DMS 273 (cell line): ENCODE measurements around the gene DCLK2.

ENCODE experiments used
- DNase-seq: peaks from one replicate; lab custom pipeline; 2025; ENCODE audit not compliant: unreplicated experiment; lab: John Stamatoyannopoulos, UW

The DCLK2 gene

DNA sequence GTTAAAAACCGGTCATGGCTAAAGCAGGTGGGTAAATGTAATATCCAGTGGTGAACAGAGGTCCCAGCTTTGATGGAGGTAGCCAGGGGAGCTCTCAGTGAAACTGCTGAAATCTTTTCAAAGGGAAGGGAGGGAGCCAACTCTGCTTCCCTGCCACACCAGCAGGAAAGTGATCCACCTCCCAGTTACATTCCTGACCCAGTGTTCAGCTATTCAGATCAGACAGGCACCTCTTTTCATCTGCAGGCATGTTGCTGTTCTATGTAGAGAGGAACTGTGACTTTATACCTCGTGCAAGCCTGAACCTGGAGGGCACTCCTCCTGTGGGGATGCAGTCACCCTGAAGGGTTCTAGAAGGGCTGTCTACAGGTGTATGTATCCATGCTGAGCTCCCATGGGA lies 37.6 kb downstream of the DCLK2 start:
- no peak for DNase-seq

DNA sequence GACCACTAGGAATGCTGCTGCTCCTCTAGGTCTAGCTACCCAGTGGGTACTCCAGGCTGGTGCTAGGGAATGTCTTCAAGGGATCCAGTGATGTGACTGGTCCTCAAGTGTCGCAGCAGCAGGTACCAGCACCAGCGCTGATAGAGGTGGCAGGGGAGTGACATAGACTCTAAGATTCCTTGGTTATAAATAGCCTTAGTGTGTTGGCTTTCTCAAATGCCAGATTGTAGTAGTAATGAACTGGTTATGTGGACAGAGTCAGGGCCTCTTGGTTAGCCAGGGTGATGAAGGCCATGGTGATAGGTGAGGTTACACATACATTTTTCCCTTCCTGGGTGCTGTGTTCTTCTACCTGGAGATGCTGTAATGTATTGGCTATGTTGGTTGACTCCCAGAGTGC lies 38.3 kb downstream of the DCLK2 start:
- DNase-seq: no peak

DNA sequence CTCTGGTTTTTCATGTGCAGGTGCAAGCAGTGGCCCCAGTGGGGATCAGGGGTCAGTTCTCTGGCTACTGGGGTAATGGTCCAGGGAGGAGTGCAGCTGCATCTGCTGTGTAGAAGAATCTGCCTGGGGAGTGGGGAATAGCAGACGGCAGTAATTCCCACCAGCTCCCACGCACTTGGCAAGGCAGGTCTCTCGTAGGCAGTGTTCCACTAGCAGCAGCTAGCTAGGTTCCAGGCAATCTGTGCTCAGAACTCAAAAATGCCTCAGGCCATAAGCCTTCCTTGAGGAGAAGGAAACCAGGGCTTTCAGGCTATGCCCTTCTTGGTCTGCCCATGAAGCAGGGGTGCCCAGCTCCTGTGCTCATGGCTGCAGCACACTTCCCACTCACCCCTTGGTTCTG lies 38.8 kb downstream of the DCLK2 start:
- peak; percentile 14 for DNase-seq

DNA sequence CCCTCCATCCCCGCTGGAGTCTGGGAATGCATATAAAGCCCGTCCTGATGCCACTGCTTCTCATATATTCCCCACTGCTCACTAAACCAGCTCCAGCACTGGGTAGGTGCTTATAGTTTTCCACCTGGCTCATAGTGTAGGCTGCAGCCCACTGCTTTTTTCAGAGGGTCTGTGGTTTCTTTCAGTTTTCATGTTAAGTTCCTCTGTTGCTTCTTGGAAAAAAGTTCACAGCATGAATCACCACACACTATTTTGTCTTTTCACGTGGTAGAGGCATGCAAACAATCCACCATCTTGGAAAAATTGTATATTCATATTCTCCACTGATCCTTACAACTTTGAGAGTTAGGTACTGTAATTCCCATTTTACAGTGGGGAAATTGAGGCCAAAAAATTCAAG lies 39.4 kb downstream of the DCLK2 start:
- no peak for DNase-seq

DNA sequence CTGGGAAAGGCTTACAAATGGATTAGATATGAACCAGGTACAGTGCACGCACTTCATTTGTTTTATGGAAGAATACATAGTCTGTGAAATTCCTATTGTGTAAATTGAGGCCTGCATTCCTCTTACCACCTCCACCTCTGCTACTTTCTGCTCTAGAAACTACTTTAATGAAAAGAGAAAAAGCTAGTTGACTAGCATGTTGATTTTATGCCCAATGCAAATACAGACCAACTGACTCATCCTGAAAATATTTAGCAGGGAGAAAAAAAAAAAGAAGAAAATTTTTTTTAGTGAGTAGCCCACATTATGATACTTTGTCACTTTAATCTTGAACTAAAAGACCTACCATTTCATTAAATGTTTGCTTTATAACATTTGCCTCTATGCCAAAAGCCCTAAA lies 41.2 kb downstream of the DCLK2 start:
- DNase-seq: no peak

DNA sequence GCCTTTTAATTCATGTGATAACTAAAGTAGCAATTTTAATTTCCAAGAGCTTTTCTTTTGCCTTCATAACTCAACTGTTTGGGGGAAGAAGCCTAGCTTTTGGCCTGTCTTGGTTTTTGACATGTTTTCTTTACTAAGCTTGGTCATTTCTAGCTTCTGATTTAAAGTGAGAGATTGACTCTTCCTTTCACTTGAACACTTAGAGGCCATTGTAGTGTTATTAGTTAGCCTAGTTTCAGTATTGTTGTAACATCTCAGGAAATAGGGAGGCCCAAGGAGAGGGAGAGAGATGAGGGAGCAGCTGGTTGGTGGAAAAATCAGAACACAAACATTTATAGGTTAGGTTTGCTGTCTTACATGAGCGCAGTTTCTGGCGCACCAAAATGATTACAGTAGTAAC lies 44.8 kb downstream of the DCLK2 start:
- no peak for DNase-seq

DNA sequence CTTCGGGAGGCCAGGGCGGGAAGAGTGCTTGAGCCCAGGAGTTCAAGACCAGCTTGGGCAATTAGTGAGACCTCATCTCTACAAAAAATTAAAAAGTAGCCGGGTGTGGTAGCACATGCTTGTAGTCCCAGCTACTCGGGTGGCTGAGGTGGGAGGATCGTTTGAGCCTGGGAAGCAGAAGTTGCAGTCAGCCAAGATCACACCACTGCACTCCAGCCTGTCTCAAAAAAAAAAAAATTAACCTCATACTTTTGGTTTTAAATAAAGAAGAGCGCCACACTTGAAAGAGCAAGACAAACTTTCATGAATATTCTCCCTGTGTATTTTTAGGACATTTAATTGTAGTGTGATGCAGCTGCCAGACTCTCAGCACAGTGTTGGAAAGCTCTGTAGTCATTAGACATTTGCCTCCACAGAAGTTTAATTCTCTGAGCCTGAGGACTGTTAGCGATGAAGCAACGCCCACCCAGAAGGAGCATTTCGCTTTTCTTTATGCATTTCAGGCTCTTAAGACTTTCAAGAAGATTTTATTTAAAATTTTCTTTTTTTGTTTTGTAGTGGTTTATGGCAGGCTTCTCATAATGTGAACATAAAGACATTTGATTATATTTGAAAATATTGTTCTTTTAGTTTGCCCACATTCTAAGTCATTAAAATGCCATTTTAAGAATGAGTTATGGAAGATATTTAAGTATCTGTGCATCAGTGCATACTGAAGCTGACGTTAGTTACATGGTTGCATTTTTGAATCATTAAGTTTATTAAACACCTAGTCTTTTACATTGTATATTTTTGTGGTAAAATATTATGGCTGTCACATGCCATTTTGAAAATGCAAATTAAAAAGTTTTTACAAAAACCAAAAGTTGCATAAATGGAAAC lies 45.8 kb downstream of the DCLK2 start:
- DNase-seq: no peak

DNA sequence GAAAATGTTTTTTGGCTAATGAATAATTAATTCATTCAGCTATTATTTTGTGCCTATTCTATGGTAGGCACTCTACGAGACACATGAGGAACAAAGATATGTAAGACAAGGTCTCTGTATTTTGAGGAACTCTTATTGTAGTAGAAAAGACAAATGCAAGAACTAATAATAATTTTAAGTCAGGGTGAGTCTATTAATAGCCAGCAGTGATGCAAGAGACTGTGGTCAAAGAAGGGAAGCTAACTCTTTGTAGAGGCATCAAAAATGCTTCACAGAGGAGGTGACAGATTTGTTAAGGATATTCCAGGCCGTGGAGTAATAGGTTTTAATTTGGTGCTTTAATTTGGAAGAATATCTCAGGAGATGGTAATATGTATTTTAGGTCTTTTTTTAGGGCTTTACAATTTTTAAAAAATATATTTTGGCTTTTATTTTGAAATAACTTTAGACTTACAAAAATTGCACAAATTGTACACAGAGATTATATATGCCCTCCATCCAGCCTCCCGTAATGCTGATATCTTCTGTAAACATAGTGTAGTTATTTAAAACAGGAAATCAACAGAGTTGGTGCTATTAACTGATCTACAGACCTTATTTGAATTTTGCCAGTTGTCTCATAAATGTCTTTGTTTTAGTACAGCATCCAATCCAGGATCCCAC lies 48.1 kb downstream of the DCLK2 start:
- no peak for DNase-seq

DNA sequence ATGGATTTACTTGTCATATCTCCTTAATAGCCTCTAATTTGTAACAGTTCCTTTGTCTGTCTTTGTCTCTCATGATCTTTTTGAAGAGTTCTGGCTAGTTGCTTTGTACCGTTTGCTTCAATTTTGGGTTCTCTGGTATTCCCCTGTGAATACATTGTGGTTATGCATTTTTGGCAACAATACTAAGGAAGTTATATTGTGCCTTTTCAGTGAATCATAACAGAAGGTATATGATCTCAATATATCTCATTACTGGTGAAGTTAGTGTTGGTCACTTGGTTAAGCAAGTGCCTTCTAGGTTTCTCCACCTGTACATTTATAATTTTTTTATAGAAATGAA lies 48.6 kb downstream of the DCLK2 start:
- no peak for DNase-seq

DNA sequence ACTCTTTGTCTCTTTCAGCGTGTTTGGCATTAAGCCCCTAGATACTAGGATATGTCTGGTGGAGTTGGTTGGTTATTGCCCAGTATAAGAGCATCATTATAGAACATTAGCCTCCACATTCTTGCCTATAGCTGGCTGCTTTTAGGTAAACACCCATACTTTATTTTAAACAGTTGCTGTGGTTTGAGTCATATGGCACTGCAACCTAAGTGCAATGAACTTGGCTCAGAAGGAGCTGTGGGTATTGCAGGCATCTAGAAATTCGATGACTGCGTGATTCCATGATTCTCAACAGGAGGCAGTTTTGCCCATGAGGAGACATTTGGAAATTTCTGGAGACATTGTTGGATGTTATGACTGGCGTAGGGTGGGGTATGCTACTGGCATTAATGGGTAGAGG lies 49.5 kb downstream of the DCLK2 start:
- no peak for DNase-seq

DNA sequence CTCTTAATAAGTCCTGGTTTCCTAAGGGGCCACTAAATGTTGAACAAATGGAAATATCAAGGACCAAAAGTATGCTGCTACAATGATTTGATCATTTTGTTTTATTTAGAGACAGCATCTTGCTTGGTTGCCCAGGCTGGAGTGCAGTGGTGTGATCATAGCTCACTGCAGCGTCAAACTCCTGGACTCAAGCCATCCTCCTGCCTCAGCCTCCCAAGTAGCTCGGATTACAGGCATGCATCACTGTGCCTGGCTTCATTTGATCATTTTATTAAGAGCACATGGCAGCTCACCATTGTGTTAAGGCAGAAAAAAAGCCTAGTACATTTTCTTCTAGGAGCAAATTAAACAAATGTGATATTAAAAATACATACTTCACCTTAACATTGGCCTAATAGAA lies 52.7 kb downstream of the DCLK2 start:
- DNase-seq: peak; percentile 28

DNA sequence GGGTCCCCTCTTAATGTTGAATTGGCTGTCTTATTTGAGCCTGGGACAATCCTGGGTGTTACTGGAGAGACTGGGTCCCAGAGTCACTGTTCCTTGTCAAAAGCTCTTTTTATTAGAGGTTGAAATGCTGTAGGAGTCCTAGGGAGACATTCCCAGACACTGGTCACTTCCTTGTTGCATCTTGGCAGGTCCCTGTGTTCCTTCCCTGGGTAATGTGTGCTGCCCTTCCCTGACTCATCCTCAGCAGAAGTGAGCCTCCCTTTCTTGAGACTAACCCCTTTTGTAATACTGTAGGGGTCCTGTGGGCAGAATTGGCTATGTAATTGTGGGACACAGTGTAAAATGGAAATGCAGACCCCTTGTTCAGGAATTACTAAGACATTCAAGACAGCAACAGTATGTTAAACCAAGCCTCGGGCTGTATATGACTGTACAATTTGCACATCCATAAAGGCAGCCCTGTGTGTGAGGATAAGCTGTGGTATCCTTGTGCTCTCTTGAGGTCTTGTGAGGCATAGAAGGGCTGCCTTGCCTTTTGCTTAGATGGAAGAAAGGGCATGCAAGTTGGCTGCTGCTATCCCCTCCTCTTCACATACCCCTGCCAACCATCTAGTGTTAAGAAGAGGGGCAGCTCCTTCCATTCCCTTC lies 53.5 kb downstream of the DCLK2 start:
- no peak for DNase-seq

DNA sequence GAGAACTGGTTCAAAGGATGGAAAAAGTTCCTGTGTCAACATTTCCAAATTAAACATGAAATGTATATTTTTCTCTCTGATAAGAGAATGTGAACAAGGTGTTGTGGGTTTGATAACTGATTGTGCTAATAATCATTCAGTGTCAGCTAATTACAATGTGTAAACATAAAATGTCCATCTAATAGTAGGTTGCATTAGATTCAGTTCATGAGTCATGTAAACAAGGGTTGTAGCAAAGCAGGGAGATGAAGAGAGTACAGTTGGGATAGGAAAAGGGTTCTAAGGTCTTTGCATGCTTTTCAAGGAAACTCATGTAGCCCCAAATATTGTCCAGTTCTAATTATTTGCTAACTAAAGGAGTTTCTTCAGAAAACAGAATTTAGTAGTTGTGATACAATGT lies 55.4 kb downstream of the DCLK2 start:
- no peak for DNase-seq

DNA sequence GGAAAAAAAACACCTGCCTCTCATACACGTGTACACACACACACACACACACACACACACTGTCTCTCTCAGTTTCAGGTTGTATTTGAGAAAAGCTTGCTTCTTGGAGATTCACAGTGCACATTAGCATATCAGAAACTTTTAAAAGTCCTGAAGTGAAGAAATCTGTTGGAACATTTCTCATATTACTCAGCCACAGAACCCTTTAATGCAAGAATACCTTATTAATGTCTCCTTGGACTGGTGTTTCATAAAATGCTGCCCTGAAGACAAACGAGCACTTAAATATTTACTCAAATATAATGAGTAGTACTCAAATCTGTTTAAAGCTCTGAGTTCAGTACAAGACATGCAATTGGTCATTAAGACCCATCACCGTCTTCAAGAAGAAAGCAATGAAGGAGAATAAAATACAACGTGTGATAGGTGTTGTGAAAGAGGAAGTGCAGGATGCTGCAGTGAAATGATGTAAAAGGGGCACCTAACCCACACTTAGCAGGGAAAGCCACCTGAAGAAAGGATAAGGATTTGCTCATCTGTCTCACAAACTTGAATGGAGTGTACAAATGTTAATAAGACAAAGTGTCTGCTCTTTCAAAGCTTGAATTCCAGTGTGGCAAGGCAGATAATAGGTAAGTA lies 57.0 kb downstream of the DCLK2 start:
- DNase-seq: no peak

DNA sequence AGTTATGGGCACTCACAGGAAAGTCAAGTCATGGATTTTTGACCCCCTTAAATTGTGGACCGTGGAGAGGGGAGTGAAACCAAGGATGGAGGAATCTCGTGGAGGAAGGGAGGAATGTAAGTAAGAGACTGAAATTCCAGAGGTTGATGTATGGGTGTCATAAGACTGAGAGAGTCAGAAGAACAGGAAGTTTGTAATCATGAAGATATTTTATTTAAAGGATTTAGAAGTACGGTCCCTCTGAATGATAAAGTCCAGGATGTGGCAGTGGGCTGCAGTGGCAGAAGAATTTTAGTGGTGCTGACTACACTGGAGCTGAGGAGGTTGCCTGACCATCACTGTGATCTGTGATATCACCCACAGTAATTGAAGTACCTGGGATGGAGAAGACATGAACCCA lies 57.8 kb downstream of the DCLK2 start:
- DNase-seq: no peak

DNA sequence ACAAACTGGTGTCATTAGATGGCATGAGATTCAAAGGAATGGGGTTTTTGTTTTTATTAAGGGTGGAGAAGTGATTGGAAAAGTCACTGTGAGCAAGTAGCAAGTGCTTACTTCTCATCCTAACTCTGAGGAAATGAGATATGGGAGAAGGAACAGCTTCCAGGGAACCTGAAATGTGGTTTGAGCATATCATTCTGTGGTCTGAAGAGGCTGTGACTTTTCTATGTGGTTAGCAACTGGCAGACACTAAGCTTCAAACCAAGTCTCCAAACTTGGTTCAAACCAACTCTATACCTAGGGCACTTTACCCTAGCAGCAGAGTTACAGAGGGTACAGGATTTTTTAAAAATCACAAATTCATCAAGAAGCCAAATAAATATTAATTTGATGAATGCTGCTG lies 58.2 kb downstream of the DCLK2 start:
- no peak for DNase-seq

DNA sequence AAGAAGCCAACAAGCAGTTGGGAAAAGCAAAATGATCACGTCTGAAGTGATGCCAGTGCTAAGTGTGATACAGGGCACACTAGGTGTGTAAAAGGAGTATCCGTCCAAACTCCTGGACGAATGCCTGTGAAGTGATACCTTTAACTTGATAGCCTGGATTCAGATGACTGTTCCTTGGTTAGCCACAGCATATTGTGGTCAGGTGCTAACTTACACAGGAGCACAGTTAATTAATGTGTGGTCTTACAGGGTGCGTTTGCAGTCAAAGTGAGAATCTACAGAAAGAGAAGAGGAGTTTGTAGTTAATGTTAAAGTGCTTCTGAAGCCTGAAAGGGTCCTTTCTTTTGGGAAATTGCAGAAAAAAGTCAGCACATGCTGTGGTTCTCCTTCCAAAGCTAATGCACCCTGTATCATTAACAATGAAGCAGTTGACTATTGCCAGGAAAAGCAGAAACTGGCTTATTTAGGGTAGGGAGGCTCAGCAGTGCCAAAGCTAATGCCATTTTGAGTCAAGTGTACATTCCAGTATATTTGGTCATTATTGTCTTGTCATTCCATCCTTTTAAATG lies 61.1 kb downstream of the DCLK2 start:
- no peak for DNase-seq

DNA sequence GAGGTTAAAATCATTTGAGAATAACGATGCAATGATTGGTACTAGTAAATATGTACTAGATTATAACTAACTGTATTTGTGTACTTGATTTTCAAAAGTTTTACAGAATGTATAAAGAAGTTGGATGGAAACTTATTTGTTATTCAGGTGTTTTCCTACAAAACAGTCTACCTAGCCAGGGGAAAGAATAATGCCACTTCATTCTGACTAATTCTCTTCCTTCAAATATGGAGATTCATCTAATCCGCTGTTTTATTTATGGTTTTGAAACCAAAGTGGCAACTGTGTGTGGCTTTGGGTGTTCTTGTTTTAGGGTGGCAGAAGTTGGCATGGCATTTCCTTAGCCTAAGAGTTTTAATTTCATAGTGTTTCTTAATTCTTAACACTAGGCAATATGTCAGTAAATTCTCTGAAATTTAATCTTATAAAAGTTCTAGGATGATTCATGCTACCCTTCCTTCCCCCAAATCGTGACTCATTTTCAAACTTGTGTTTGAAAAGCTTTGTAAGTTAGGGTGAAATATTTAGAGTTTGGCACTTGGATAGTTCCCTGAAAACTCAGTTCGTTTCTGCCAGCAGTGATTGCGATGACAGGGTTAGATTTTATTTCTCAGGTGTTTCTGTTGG lies 62.6 kb downstream of the DCLK2 start:
- DNase-seq: no peak

DNA sequence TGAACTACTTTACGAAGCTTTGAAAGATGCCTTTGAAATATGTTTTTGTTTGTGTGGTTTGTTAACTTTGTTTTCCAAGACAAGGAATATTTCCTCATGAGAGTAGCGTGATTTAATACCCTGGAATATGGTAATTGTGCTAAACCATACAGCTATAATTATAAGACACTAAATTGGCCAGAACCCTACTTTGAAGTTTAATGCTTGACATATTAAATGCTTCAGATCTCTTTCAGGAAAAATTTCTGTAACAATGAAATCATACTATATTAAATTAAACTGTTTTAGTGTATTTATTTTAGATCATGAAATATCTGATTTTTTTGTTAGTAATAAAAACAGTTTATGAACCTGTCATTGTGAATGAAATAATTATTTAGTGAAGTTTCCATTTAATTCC lies 63.5 kb downstream of the DCLK2 start:
- no peak for DNase-seq

DNA sequence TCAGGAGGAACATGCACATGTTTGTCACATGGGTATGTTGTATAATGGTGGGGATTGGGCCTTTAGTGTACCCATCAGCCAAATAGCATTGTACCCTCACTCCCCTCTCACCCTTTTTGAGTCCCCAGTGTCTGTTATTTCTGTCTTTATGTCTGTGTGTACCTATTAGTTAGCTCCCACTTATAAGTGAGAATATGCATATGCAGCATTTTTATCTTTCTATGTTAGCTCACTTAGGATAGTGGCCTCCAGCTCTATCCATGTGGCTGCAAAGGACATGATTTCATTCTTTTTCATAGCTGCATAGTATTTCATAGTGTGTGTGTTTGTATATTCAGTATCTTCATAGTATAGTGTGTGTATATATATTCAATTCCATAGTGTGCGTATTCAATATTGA lies 64.6 kb downstream of the DCLK2 start:
- DNase-seq: no peak
